GM18870 (cell line): ENCODE results near the gene PTBP1.
"Not testable (repeated sequence)": the region's sequence is repeated elsewhere in the genome, so short reads cannot be mapped to it uniquely, and the experiment has no call there.

Experiments used
- ATAC-seq: cut with Tn5 transposase; IDR thresholded peaks from one replicate; pipeline ENCODE4 v1.9.1; 2021; ENCODE audit warnings: moderate library complexity; ENCODE audit not compliant: unreplicated experiment

Gene PTBP1

DNA sequence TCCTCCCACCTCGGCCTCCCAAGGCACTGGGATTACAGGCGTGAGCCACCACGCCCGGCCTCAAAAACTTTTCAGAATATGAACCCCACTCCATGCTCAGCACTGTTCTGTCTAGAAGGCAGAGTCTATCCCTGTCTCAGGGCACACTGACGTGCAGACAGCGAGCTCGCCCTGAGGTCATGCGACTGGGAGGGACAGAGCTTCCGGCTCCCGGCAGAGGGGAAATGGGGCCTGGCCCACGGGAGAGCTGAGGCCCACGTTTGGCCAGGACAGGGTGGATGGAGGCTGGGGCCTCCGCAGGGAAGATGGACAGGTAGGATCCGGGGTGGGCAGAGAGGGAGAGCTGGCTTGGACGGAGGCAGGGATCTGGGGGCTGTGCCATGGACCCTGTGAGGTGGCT lies 27.6 kb downstream of the PTBP1 start:
- no peak for ATAC-seq

DNA sequence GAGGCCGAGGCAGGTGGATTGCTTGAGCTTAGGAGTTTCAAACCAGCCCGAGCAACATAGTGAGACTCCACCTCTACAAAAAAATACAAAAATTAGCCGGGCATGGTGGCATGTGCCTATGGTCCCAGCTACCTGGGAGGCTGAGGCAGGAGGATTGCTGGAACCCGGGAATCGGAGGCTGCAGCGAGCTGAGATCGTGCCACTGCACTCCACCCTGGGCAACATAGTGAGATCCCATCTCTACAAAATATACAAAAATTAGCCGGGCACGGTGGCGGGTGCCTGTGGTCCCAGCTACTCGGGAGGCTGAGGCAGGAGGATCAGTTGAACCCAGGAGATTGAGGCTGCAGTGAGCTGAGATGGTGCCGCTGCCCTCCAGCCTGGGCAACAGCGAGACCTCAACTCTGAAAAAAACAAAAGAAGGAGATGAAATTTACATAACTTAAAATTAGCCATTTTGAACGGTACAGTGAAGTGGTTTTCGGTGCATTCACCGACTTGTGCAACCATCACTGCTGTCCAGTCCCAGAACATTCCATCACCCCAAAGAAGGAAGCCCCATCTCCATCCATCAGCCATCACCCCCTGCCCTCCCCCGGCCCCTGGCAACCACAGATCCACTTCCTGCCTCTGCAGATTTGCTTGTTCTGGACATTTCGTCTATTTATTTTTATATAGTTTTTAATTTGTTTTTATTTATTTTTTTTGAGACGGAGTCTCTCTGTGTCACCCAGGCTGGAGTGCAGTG lies 28.8 kb downstream of the PTBP1 start:
- no peak for ATAC-seq

DNA sequence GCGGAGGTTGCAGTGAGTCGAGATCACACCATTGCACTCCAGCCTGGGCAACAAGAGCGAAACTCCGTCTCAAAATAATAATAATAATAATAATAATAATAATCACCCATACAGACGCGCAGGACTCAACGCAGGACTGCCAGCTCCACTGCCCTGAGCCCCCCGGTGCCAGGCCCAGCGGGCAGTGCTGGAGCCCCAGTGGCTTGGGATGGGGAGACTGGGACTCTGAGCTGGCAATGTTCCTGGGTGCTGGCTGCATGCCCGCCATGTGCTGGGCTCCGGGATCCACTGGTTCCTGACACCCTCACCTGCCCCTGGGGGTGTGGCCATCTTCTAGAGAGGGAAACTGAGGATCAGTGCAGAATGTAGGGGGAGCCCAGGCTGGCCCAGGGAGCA lies 30.1 kb downstream of the PTBP1 start:
- ATAC-seq, result no peak

DNA sequence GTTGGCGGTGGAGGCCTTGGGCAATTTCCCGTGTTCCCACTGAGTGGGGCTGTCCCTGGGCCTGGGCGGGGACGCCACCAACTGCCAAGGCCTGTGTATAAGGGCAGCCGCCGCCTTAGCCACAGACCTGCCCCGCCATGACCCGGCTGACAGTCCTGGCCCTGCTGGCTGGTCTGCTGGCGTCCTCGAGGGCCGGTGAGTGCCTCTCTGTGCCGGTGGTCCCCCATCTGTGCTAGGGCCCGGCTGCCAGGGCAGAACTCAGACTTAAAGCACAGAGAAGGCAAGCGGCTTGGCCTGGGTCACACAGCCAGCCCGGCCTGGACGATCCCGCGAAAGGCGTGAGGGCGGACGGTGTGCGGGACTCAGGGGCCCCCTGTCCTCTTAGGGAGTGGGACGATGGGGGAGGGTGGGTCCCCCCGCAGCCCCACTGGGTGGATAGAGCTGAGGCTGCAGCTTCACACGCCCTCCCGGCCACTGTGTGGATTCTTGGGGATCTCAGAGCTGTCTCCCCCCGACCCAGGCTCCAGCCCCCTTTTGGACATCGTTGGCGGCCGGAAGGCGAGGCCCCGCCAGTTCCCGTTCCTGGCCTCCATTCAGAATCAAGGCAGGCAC lies 30.6 kb downstream of the PTBP1 start, which contains the start of gene AZU1:
AZU1 (plus strand) TSS at position 128 of the 612 bp plus-strand sequence; CDS start at position 138, 10 bp downstream.
- ATAC-seq, result no peak

DNA sequence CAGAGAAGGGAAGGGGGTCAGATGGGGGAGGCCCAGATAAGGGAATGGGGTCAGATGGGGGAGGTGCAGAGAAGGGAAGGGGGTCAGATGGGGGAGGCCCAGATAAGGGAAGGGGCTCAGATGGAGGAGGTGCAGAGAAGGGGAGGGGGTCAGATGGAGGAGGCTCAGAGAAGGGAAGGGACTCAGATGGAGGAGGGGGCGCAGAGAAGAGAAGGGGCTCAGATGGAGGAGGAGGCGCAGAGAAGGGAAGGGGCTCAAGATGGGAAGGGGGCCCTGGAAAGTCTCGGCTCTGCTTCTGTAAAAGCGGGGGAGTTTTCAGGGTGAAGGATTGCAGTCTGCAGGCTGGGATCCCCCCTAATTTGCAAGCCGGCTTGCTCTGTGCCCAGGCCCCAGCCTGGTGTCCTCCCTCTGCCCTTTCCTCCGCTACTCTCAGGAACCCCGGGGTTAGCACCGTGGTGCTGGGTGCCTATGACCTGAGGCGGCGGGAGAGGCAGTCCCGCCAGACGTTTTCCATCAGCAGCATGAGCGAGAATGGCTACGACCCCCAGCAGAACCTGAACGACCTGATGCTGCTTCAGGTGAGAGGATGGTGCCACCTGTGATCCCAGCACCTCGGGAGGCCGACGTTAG lies 32.0 kb downstream of the PTBP1 start:
- ATAC-seq, result no peak

DNA sequence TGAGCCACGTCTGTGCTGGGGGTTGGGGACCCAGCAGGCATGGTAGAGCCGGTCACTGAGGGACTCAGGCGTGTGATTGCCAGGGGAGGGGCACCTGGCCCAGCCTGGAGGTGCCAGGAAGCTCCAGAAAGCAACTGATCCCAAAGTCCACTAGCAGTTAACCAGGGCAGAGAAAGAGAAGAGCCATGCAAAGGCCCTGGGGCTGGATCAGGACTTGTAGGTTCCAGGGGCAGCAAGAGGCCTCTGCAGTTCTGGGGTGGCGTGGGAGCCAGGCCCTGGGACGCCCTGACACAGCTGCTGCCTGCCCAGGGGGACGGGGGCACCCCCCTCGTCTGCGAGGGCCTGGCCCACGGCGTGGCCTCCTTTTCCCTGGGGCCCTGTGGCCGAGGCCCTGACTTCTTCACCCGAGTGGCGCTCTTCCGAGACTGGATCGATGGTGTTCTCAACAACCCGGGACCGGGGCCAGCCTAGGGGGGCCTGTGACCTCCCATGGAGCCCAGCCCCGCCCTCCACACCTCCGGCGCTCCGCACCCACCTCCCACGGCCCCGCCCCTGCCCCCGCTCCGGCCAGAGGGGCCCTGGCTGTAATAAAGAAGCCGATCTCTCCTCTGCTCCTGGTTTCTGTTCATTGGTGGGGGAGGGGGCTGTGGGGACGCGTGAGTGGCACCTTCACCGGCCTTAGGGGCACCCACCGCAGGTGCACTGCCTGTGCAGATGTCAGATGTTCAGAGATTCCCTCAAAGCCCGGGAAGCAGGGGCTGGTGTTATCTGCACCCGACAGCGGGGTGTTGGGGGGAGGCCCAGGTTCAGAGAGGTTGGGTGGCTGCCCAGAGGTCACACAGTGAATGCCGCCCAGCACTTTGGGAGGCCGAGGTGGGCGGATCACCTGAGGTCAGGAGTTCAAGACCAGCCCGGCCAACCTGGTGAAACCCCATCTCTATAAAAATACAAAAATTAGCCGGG lies 34.4 kb downstream of the PTBP1 start:
- no peak for ATAC-seq

DNA sequence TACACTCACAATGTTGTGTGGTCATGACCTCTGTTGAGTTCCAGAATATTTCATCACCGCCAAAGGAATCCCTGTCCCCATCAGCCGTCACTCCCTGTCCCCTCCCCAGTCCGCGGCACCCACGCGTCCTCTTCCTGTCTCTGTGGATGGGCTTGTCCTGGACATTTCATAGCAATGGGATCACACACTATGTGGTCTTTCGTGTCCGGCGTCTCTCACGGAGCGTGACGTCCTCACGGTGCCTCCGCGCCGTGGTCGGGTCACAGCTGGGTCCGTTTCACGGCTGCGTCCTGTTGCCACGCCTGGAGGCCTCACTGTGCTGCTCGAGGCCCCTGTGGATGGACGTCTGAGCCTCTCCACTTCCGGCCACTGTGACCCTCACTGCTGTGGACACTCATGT lies 37.0 kb downstream of the PTBP1 start:
- ATAC-seq, result no peak

DNA sequence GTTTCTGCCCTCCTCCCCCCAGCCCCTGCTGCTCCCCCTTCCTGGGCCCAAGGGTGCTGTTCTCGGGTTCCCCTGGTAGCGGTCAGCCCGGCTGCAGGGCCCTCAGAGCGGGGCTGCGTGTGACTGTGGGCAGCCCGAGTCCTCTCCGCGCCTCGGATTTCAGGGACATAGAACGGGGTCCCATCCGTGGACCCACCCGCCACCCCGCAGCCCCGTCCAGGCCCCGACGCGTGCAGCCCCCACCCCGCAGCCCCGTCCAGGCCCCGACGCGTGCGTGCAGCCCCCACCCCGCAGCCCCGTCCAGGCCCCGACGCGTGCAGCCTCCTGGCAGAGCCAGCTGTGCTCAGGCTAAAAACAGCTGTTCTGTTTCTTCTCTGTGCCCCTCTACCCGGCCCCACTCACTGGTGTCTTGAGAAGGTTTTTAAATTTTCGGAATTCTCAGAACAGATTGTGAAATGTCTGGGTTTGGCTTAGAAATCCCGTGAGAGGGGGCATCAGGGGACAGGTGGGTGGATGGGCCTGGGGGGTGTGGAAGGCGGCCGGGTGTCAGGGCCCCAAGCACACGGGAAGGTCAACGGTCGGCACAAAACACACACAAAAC lies 38.1 kb downstream of the PTBP1 start:
- ATAC-seq, result no peak

DNA sequence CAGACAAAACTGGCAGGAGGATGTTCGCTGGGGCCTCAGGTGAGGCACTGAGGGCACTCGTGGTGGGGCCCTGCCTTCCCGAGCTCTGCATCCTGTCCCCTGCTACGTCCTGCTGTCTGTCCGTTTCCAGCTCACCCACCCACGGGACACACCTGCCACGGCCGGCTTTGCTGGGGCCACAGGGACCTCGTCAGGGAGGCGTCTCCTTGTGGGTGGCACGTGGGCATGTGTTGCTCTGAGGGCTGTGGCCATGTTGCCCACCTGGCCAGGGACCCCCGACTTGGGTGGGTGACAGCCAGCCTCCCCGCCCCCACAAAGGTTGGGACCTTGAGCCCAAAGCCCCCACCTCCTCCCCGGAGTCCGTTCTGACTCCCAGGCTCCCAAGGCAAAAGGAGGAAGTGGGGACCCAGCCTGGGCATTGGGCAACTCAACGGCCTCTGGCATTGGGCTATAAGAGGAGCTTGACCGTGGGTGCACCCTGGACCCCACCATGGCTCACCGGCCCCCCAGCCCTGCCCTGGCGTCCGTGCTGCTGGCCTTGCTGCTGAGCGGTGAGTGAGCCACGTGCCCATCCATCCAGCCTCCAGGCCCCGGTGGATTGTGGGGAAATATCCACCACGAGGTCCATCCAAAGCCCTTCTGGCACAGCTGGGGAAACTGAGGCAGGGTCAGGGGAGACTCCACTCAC lies 43.4 kb downstream of the PTBP1 start, which contains the start of gene PRTN3:
PRTN3 (plus strand) TSS at position 481 of the 688 bp plus-strand sequence; CDS start at position 491, 10 bp downstream.
- no peak for ATAC-seq

DNA sequence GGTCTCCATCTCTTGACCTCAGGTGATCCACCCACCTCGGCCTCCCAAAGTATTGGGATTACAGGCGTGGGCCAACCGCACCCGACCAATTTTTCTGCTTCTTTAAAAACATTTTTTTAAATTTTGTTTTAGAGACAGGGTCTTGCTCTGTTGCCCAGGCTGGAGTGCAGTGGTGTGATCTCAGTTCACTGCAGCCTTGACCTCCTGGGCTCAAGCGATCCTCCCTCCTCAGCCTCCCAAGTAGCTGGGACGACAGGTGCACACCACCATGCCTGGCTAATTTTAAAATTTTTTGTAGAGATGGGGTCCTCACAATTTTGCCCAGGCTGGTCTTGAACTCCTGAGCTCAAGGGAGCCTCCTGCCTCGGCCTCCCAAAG lies 45.5 kb downstream of the PTBP1 start:
- not testable (repeated sequence) for ATAC-seq

DNA sequence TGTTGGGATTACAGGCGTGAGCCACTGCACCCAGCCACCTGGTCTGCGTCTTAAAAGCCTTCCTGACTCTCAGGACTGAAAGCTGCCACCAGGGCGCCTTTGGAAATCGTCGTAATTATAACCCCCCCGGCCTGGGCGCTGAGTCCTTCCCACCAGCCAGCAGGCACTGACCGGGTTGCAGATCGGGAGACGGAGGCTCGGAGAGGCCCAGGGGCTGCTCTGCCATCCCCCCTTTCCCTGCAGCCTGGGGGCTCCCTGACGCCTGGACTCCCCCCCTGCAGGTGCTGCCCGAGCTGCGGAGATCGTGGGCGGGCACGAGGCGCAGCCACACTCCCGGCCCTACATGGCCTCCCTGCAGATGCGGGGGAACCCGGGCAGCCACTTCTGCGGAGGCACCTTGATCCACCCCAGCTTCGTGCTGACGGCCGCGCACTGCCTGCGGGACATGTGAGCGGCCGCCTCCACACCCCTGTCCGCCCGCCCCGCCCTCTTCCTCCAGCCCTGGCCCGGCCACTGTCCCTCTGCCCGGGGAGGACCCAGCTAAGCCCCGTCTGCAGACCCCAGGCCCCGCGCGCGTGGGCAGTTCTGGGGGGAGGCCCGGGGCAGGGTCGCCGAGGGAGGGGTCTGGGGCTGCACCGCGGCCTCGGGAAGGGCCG lies 46.1 kb downstream of the PTBP1 start:
- ATAC-seq, result no peak

DNA sequence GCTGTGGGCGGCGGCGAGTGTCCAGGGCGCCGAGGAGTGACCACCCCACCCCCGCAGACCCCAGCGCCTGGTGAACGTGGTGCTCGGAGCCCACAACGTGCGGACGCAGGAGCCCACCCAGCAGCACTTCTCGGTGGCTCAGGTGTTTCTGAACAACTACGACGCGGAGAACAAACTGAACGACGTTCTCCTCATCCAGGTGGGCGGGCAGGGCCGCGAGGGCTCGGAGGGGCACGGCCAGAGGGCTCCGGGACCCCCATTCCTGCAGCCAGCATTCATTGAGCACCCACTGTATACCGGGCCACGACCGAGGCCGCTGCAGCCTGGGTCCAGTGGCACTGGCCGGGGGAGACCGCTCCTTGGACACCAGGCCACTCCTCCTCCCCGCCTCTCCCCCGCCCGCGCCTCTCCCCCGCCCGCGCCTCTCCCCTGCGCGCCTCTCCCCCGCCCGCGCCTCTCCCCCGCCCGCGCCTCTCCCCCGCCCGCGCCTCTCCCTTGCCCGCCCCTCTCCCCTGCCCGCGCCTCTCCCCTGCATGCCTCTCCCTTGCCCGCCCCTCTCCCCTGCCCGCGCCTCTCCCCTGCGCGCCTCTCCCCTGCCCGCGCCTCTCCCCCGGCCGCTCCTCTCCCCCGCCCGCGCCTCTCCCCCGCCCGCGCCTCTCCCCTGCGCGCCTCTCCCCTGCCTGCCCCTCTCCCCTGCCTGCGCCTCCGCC lies 46.7 kb downstream of the PTBP1 start:
- ATAC-seq, result no peak

DNA sequence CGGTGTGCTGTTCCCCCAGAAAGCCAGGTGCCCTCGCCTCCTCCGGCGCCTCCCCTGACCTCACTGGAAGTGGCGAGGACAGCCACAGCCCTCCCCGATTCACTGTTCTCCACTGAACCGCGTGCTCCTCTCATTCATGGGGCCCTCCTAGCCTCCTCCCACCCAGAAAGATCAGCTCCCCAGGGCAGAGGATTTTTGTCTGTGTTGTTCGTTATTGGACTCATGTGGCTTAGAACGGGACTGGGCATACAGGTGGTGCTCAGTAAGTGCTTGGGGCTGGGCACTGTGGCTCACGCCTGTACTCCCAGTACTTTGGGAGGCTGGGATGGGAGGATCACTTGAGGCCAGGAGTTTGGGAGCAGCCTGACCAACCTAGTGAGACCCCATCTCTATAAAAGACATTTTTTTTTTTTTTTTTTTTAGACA lies 47.3 kb downstream of the PTBP1 start:
- ATAC-seq, result no peak

DNA sequence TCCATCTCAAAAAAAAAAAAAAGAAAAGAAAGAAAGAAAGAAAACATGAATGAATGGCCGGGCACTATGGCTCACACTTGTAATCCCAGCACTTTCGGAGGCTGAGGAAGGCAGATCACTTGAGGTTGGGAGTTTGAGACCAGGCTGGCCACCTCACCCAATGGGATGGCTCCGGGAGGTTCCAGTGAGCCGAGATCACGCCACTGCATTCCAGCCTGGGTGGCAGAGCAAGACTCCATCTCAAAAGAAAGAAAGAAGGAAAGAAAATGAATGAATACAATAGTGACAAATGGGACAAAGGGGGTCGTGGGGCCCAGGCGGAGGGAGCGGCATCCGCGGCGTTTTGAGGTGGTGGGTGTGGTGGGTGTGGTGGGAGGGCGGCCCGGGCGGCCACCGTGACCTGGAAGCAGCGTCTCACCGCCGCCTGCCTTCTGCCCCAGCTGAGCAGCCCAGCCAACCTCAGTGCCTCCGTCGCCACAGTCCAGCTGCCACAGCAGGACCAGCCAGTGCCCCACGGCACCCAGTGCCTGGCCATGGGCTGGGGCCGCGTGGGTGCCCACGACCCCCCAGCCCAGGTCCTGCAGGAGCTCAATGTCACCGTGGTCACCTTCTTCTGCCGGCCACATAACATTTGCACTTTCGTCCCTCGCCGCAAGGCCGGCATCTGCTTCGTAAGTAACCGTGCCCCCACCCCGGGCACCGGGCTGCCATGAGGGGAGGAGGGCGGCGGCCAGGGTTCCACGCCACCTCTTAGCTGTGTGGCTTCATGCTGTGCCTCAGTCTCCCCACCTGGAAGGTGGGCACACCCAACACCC lies 48.7 kb downstream of the PTBP1 start:
- ATAC-seq, result no peak

DNA sequence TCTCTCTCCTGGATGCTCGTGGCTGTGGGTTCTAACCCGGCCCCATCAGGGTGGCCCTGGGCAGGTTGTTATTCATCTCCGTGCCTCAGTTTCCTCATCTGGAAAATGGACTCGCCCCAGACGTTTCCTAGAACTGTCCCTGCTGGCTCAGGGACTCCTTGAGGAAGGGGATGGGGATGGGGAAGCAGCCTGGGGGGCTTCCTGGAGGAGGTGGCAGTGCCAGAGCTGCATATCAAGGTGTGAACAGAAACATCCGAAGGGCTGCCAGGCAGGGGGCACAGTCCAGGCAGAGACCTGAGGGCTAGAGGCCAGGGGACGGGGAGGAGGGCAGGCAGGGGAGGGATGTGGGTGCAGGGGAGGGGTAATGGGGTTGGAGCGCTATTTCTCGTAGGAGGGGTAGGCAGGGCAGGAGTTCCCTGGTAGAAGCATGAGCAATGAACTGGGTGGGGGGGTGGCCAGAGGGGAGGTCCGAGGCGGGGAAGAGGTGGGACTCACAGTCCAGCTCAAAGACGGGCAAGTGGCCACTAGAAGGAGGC lies 51.2 kb downstream of the PTBP1 start:
- no peak for ATAC-seq

DNA sequence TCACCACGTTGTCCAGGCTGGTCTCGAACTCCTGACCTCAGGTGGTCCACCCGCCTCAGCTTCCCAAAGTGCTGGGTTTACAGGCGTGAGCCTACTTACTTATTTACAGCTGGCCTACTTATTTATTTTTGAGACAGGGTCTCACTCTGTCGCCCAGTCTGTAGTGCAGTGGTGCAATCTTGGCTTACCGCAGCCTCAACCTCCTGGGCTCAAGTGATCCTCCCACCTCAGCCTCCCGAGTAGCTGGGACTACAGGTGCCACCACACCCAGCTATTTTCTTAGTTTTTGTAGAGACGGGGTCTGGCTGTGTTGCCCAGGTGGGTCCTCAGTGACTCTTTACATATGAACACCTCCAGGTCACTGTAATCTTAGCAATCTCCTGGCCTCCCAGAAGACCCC lies 51.9 kb downstream of the PTBP1 start:
- not testable (repeated sequence) for ATAC-seq

DNA sequence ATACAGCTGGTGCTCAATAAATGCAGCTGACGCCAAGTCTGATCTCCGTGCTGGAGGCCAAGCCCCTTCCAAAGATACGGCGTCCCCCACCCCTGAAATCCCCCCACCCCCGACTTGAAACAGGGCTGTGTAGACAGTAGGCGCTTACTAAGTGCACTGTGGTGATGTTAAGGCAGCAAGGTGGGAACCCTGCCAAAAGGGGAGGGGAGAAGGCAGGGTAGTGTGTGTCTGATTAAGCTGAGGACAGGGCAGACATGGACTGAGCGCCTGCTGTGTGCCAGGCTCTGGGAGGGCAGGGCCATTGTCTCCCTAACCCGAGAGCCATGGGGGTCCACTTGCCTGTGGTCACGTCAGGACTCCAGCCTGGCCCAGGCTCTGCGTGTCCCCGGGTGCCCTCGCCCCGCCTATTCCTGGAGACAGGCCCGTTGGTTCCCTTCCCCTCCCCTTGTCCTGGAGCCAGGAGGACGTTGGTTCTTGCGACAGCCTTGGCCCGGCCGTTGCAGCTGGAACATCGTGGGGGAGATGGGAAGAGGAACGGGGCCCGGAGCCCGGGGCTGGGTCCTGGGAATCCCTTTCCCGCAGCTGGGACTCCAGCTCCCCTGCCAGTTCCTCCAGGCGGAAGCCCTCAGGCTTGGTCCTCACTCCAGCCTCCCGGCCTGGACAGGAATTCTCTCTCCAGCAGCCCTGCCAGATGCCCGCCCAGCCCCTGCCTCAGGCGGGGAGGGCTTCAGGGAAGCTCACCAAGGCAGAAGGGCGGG lies 53.1 kb downstream of the PTBP1 start:
- ATAC-seq, result no peak
